OCI-LY3 (cell line): ENCODE data around the gene ZEB2.

Experiments
- CTCF ChIP-seq: fragments of 200-600, 300-600 bp; sonication (generic); IDR thresholded peaks from 2 replicates; pipeline ENCODE4 v1.5.1; 2014; ENCODE audit warnings: antibody characterized with exemption, low read length, low read depth
- EZH2phosphoT487 ChIP-seq: fragments of 200-600 bp; shearing (Covaris generic); IDR thresholded peaks from 2 replicates; pipeline ENCODE4 v1.6.1; 2018; ENCODE audit warnings: antibody characterized with exemption, mixed run types, low read depth

DNA sequence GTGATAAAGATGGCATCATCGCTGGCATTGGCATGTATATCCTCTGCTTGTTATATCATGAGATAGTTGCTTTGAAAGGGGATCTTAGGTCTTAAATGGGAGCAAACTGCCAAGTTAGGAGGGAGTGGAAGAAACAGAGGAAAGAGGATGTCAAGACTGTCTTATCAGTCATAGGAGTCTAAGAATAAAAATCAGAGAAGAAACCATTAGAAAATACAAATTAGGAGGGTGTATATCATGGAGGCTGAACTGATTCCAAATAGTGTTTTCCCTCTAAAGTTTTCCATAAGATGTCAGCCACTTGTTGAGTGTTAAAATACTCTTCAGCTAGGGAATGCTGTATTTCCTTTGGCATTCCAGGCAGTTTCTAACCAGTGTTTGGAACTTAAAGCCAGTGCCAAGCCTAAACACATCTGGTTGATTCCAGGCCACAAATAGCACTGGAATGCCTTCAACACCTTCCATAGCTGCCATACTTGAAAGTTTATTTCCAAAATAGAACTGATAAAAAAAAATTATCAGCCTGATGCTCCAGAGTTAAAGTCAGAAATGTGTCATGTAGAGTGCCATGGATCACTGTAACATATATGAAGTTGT, 129.4 kb downstream of the ZEB2 start:
- no peak for TF ChIP-seq CTCF
- TF ChIP-seq EZH2phosphoT487 = no peak
